ENCODE results near the gene EMID1.
A peak's percentile ranks its signal among the peaks of the same experiment; 100 is the strongest.
"Not testable (repeated sequence)": the region's sequence is repeated elsewhere in the genome, so short reads cannot be mapped to it uniquely, and the experiment has no call there.

Gene EMID1

GRCh38 chr22:29231971-29232959, 26.6 kb downstream of the EMID1 start:
- DNase-seq: no peak

- DNase-seq: no peak
Observed at GRCh38 chr22:29233277-29233877, 27.7 kb downstream of the EMID1 start.

GRCh38 chr22:29240481-29240880, 34.8 kb downstream of the EMID1 start:
- not testable (repeated sequence) for DNase-seq

- DNase-seq: no peak
Observed at GRCh38 chr22:29243874-29244446, 38.3 kb downstream of the EMID1 start.

- no peak for DNase-seq
Observed at GRCh38 chr22:29244785-29245625, 39.3 kb downstream of the EMID1 start.

GRCh38 chr22:29245626-29246385, 40.1 kb downstream of the EMID1 start:
- peak; percentile 46 for DNase-seq

- DNase-seq: not testable (repeated sequence)
Observed at GRCh38 chr22:29247891-29248290, 42.2 kb downstream of the EMID1 start.

- DNase-seq: no peak
Observed at GRCh38 chr22:29251265-29251664, 45.6 kb downstream of the EMID1 start.

GRCh38 chr22:29251981-29252911, 46.5 kb downstream of the EMID1 start:
- DNase-seq: no peak

- DNase-seq: no peak
Observed at GRCh38 chr22:29253561-29254285, 48.0 kb downstream of the EMID1 start.

- no peak for DNase-seq
Observed at GRCh38 chr22:29254286-29254660, 48.6 kb downstream of the EMID1 start.

GRCh38 chr22:29255064-29255621, 49.4 kb downstream of the EMID1 start:
- no peak for DNase-seq

GRCh38 chr22:29256606-29257325, 51.1 kb downstream of the EMID1 start:
- DNase-seq: no peak

GRCh38 chr22:29257751-29258181, 52.1 kb downstream of the EMID1 start:
- DNase-seq: no peak

GRCh38 chr22:29258407-29259252, 52.9 kb downstream of the EMID1 start:
- DNase-seq: no peak

- DNase-seq: peak; percentile 13
Observed at GRCh38 chr22:29259253-29259899, 53.7 kb downstream of the EMID1 start.

- DNase-seq: no peak
Observed at GRCh38 chr22:29260031-29260560, 54.4 kb downstream of the EMID1 start.

Data from DMS53 (cell line).